ENCODE measurements around the gene PCDH9.

DNA sequence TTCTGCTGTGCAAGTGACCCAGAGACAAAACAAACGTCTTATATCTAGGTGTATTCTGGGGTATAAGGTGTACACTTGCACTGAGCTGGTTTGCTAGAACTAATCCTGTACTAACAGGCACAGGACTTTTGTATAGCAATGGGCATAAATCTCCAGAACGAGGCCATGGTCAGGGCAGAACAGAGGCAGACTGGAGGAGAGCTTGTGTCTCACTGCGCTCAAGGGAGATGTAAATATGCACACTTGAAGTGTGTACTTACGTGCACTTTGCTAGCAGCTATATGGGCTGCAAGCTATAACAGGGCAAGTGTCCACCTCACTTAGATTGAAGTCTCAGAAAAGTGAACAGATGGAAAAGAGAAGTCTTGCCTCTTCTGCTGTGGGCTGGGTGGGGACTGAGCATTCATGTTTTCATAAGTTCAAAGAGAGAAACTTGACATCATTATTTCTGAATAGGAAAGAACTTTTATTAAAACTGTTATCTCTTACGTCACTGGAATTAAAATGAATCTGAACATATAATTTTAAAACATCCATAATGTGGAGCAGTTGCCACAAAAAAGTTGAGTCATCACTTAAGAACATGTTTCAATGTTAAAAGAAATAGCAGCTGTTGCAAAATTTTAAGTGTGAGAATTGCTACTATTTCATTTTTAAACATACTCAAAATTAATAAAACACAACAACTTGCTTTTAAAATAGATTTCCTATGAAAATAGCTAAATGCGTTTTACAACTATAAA is 888.3 kb downstream of the PCDH9 start:
- TF ChIP-seq, protein P1, sequence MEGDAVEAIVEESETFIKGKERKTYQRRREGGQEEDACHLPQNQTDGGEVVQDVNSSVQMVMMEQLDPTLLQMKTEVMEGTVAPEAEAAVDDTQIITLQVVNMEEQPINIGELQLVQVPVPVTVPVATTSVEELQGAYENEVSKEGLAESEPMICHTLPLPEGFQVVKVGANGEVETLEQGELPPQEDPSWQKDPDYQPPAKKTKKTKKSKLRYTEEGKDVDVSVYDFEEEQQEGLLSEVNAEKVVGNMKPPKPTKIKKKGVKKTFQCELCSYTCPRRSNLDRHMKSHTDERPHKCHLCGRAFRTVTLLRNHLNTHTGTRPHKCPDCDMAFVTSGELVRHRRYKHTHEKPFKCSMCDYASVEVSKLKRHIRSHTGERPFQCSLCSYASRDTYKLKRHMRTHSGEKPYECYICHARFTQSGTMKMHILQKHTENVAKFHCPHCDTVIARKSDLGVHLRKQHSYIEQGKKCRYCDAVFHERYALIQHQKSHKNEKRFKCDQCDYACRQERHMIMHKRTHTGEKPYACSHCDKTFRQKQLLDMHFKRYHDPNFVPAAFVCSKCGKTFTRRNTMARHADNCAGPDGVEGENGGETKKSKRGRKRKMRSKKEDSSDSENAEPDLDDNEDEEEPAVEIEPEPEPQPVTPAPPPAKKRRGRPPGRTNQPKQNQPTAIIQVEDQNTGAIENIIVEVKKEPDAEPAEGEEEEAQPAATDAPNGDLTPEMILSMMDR (IDR thresholded peaks at IDR 0.05): no peak
- TF ChIP-seq POLR2A (IDR thresholded peaks at IDR 0.05): no peak

Data from heart left ventricle (tissue), 13 donors.